Motor neuron (in vitro differentiated cells): ENCODE results near the gene DLX3. TPM values are rescaled to one million over a fixed set of nuclear protein-coding genes. Genes with fewer than 3 reads are reported as not detected.

ENCODE experiments used
- ATAC-seq, 8 experiments: fragments of 200-7000 bp; cut with Tn5 transposase; replicated peaks in 6 of 8; 2 replicates each; pipeline ENCODE4 v1.8.0; 2021; ENCODE audit warnings: mild to moderate bottlenecking in 8 of 8, moderate library complexity in 8 of 8
- H3K27ac ChIP-seq, 2 donors: fragments of 250-450 bp; sonication (Bioruptor Pico); 2 replicates each; pipeline ENCODE4 v1.9.0; 2021; ENCODE audit warnings: antibody characterized with exemption in 2 of 2, mild to moderate bottlenecking in 2 of 2, moderate library complexity in 1 of 2
- H3K4me1 ChIP-seq, 2 donors: fragments of 250-450 bp; sonication (Bioruptor Pico); replicated peaks in 1 of 2; 2 replicates each; pipeline ENCODE4 v1.6.1; 2021; ENCODE audit warnings: antibody characterized with exemption in 2 of 2, mild to moderate bottlenecking in 2 of 2, moderate library complexity in 1 of 2
- H3K4me3 ChIP-seq, 5 donors: fragments of 250-450 bp; sonication (Bioruptor Pico); 2 replicates each; pipeline ENCODE4 v1.9.0; 2021; ENCODE audit warnings: antibody characterized with exemption in 5 of 5, mild to moderate bottlenecking in 5 of 5, moderate library complexity in 4 of 5
- WGBS, 10 experiments: fragments of 450-650 bp; shearing (Covaris generic); methylation state at CpG; one replicate each; pipeline ENCODE4 v1.0.0; 2022; 5-methylcytosine and 5-hydroxymethylcytosine counted together
- in situ Hi-C, 9 experiments: fragments of 400-800 bp; cut with MboI; loops; one replicate each; pipeline ENCODE4 v1.15.0; 2021; ENCODE audit warnings: low sequenced_read_pairs in 9 of 9, low pct_unique_long_range_greater_than_20kb in 2 of 9; ENCODE audit not compliant: unreplicated experiment in 9 of 9
- total RNA-seq, 8 experiments: library from RNA; unstranded; fragments of 300-600 nt; gene quantifications; 2 replicates each; pipeline versions ENCODE4 v1.2.3 to v1.2.4, GENCODE V29; 2022

DLX3 gene
- total RNA-seq, 8 experiments from 2014 or later = 0.07 to 0.52 (median 0.21) TPM; not detected in 1

GRCh38 chr17:49966767-49967166 lies 28.3 kb downstream of the DLX3 start:
- H3K27ac ChIP-seq = no peak overlapping the region
- 0 to 60% (median 23%) methylated on average over 1 to 3 of the region's 3 CpGs; no CpG with 5 or more reads in 5 of the 10 experiments for WGBS, 10 experiments
- H3K4me1 ChIP-seq = no peaks in the 10 kb centered on the region
- no peak for ATAC-seq
- H3K4me3 ChIP-seq = no peak overlapping the region
- in situ Hi-C loops = no loop called here

GRCh38 chr17:49965524-49965909 lies 29.5 kb downstream of the DLX3 start:
- H3K4me1 ChIP-seq = no peaks in the 10 kb centered on the region
- no peak overlapping the region for H3K4me3 ChIP-seq
- H3K27ac ChIP-seq = no peak overlapping the region
- in situ Hi-C loops = no loop called here
- no peak for ATAC-seq
- 0% methylated on average over 1 of the region's 16 CpGs; no CpG with 5 or more reads in 9 of the 10 experiments for WGBS, 10 experiments

GRCh38 chr17:49964769-49965523 lies 30.1 kb downstream of the DLX3 start:
- H3K4me1 ChIP-seq = no peaks in the 10 kb centered on the region

GRCh38 chr17:49964303-49964768 lies 30.7 kb downstream of the DLX3 start:
- no peak overlapping the region for H3K27ac ChIP-seq
- no peak for ATAC-seq
- in situ Hi-C loops = no loop called here
- H3K4me1 ChIP-seq = no peaks in the 10 kb centered on the region
- 0 to 20% (median 3%) methylated on average over 1 to 13 of the region's 18 CpGs; no CpG with 5 or more reads in 3 of the 10 experiments for WGBS, 10 experiments
- H3K4me3 ChIP-seq = no peak overlapping the region

More at GRCh38 chr17:49964769-49965523, 30.1 kb downstream of the DLX3 start:
- 0 to 18% (median 3%) methylated on average over 5 to 32 of the region's 52 CpGs; no CpG with 5 or more reads in 2 of the 10 experiments for WGBS, 10 experiments
- in situ Hi-C loops = no loop called here
- no peak for ATAC-seq
- Histone ChIP-seq H3K27ac (no peak overlapping the region), H3K4me3 (no peak overlapping the region)

- Histone ChIP-seq H3K27ac (no peak overlapping the region), H3K4me3 (no peak overlapping the region), H3K4me1 (no peaks in the 10 kb centered on the region)
- 0 to 17% (median 3%) methylated on average over 1 to 24 of the region's 52 CpGs; no CpG with 5 or more reads in 3 of the 10 experiments for WGBS, 10 experiments
- no peak for ATAC-seq
- in situ Hi-C loops = no loop called here
These were observed 31.3 kb downstream of the DLX3 start for GRCh38 chr17:49963626-49964302.

GRCh38 chr17:49963309-49963625 lies 31.8 kb downstream of the DLX3 start:
- in situ Hi-C loops = no loop called here
- H3K4me3 ChIP-seq = no peak overlapping the region
- H3K27ac ChIP-seq = no peak overlapping the region
- no peaks in the 10 kb centered on the region for H3K4me1 ChIP-seq
- no peak for ATAC-seq
- WGBS, 10 experiments = 0 to 60% (median 2%) methylated on average over 1 to 4 of the region's 4 CpGs; no CpG with 5 or more reads in 6 of the 10 experiments

GRCh38 chr17:49962599-49963308 lies 32.3 kb downstream of the DLX3 start:
- no peak overlapping the region for H3K4me3 ChIP-seq
- no peaks in the 10 kb centered on the region for H3K4me1 ChIP-seq
- WGBS, 10 experiments = 7% methylated on average over 3 of the region's 11 CpGs; no CpG with 5 or more reads in 9 of the 10 experiments
- in situ Hi-C loops = no loop called here
- H3K27ac ChIP-seq = no peak overlapping the region
- ATAC-seq = no peak

GRCh38 chr17:49959183-49959935 lies 35.7 kb downstream of the DLX3 start:
- peak in 3 of 8 experiments; percentile 88 to 91 (median 89) for ATAC-seq

GRCh38 chr17:49958723-49959122 lies 36.3 kb downstream of the DLX3 start:
- Histone ChIP-seq H3K27ac (no peak overlapping the region), H3K4me1 (no peaks in the 10 kb centered on the region), H3K4me3 (no peak overlapping the region)
- no peak for ATAC-seq
- WGBS, 10 experiments = 80 to 100% (median 86%) methylated on average over 1 to 3 of the region's 4 CpGs; no CpG with 5 or more reads in 4 of the 10 experiments
- in situ Hi-C loops = no loop called here

More at GRCh38 chr17:49959183-49959935, 35.7 kb downstream of the DLX3 start:
- Histone ChIP-seq H3K4me3 (no peak overlapping the region), H3K4me1 (no peaks in the 10 kb centered on the region), H3K27ac (no peak overlapping the region)
- WGBS, 10 experiments = 20 to 86% (median 55%) methylated on average over 1 to 3 of the region's 8 CpGs; no CpG with 5 or more reads in 3 of the 10 experiments
- in situ Hi-C loops = no loop called here

GRCh38 chr17:49957350-49957749 lies 37.7 kb downstream of the DLX3 start:
- Histone ChIP-seq H3K27ac (no peak overlapping the region), H3K4me1 (no peaks in the 10 kb centered on the region), H3K4me3 (no peak overlapping the region)
- WGBS, 10 experiments = 40 to 83% (median 72%) methylated on average over 1 to 2 of the region's 3 CpGs; no CpG with 5 or more reads in 4 of the 10 experiments
- no peak for ATAC-seq
- in situ Hi-C loops = no loop called here

- Histone ChIP-seq H3K27ac (no peak overlapping the region), H3K4me1 (no peaks in the 10 kb centered on the region), H3K4me3 (no peak overlapping the region)
- ATAC-seq = no peak
- in situ Hi-C loops = no loop called here
- WGBS, 10 experiments = 13 to 100% (median 53%) methylated on average over 1 to 2 of the region's 4 CpGs; no CpG with 5 or more reads in 6 of the 10 experiments
These were observed 38.2 kb downstream of the DLX3 start for GRCh38 chr17:49956780-49957179.

- Histone ChIP-seq H3K4me1 (no peaks in the 10 kb centered on the region), H3K27ac (no peak overlapping the region), H3K4me3 (no peak overlapping the region)
- ATAC-seq = no peak
- WGBS, 10 experiments = 50% methylated on average over 1 of the region's 1 CpG; no CpG with 5 or more reads in 8 of the 10 experiments
- in situ Hi-C loops = no loop called here
These were observed 39.9 kb downstream of the DLX3 start for GRCh38 chr17:49955157-49955556.
